Fibroblast of the aortic adventitia (primary cell): ENCODE results near the gene NTSR1. TPM values are rescaled to one million over a fixed set of nuclear protein-coding genes. Genes with fewer than 3 reads are reported as not detected.

Source experiments
- DNase-seq: peaks from one replicate; pipeline ENCODE4 v3.0.0-alpha.2; 2010; ENCODE audit warnings: low read depth
- H3K4me3 ChIP-seq: 2 replicates; pipeline ENCODE4 v1.5.1; 2011; ENCODE audit warnings: low read depth, mild to moderate bottlenecking, control low read depth, low read length, moderate library complexity
- CTCF ChIP-seq: IDR thresholded peaks from 2 replicates; pipeline ENCODE4 v1.5.1; 2011; ENCODE audit warnings: mild to moderate bottlenecking, low read length, control low read depth, inconsistent platforms; ENCODE audit not compliant: insufficient read depth
- total RNA-seq: library from RNA; depleted of rRNA; stranded (reverse); fragments of >200 nt; gene quantifications from 2 replicates; pipeline ENCODE4 v1.2.3, GENCODE V29; 2012; ENCODE audit warnings: low replicate concordance

NTSR1 gene
- total RNA-seq, 1 donor: 8.0 TPM

- H3K4me3 ChIP-seq: no peak overlapping the region
- no peak for TF ChIP-seq CTCF
- DNase-seq: peak; percentile 22
These were observed 32.6 kb downstream of the NTSR1 start for GRCh38 chr20:62741191-62741691.

- TF ChIP-seq CTCF: no peak
- H3K4me3 ChIP-seq: no peak overlapping the region
- DNase-seq: no peak
These were observed 33.3 kb downstream of the NTSR1 start for GRCh38 chr20:62741701-62742491.

GRCh38 chr20:62742550-62742949 lies 33.9 kb downstream of the NTSR1 start:
- DNase-seq: no peak
- TF ChIP-seq CTCF: no peak
- H3K4me3 ChIP-seq: no peak overlapping the region

GRCh38 chr20:62742979-62743776 lies 34.5 kb downstream of the NTSR1 start:
- H3K4me3 ChIP-seq: no peak overlapping the region
- DNase-seq: no peak
- TF ChIP-seq CTCF: no peak

- no peak for TF ChIP-seq CTCF
- DNase-seq: no peak
- no peak overlapping the region for H3K4me3 ChIP-seq
These were observed 35.2 kb downstream of the NTSR1 start for GRCh38 chr20:62743777-62744317.

- no peak for TF ChIP-seq CTCF
- DNase-seq: no peak
- H3K4me3 ChIP-seq: no peak overlapping the region
These were observed 36.1 kb downstream of the NTSR1 start for GRCh38 chr20:62744741-62745191.
